Adrenal gland (tissue), 12 donors: ENCODE measurements around the gene ZNF516. TPM values are rescaled to one million over a fixed set of nuclear protein-coding genes. Genes with fewer than 3 reads are reported as not detected.

Experiments
- DNase-seq, 7 donors: peaks; one replicate each; pipeline ENCODE4 v3.0.0-alpha.2; 2019 to 2020
- H3K27ac ChIP-seq, 5 donors: fragments of 200-600 bp; sonication (generic) in 4 of 5; 1 replicate in 3 of 5; 2 replicates in 2 of 5; pipeline versions ENCODE4 v1.5.1 to v1.8.0; 2016 to 2020; ENCODE audit warnings: mild to moderate bottlenecking in 1 of 5
- H3K27me3 ChIP-seq: fragments of 200-600 bp; 2 replicates; pipeline ENCODE4 v1.8.0; 2021
- H3K36me3 ChIP-seq, 2 donors: fragments of 200-600 bp; replicated peaks in 1 of 2; 1 replicate in 1 of 2; 2 replicates in 1 of 2; pipeline versions ENCODE4 v1.5.1 to v1.8.0; 2018 to 2022
- H3K4me1 ChIP-seq, 2 donors: fragments of 200-600 bp; replicated peaks in 1 of 2; 1 replicate in 1 of 2; 2 replicates in 1 of 2; pipeline versions ENCODE4 v1.5.1 to v1.8.0; 2018 to 2021
- H3K4me3 ChIP-seq, 4 donors: fragments of 200-600 bp; sonication (generic) in 3 of 4; one replicate each; pipeline ENCODE4 v1.5.1; 2016 to 2018
- H3K9me3 ChIP-seq, 3 donors: fragments of 200-600 bp; sonication (generic) in 1 of 3; replicated peaks in 1 of 3; 1 replicate in 2 of 3; 2 replicates in 1 of 3; pipeline versions ENCODE4 v1.5.1 to v1.8.0; 2016 to 2021
- POLR2A ChIP-seq, 2 donors: fragments of 450-650 bp; IDR thresholded peaks; one replicate each; pipeline ENCODE4 v1.6.1; 2017; ENCODE audit warnings: antibody characterized with exemption in 2 of 2, mild to moderate bottlenecking in 2 of 2, moderate library complexity in 1 of 2
- WGBS, 4 donors: extraction: QIAGEN DNeasy Blood & Tissue Kit in 2 of 4; methylation state at CpG; one replicate each; pipeline versions ENCODE4 v1.1.5 to v1.1.7; 2013 to 2017; 5-methylcytosine and 5-hydroxymethylcytosine counted together
- intact Hi-C, 2 donors: fragments of 100-400 bp; cut with DNase I; formaldehyde crosslinking; loops; one replicate each; pipeline versions ENCODE4 v1.14.1 to v1.15.0; 2022 to 2023
- polyA plus RNA-seq, 3 donors: library from polyadenylated mRNA; stranded (reverse); fragments of 200-250 nt in 2 of 3; fragments of 350-450 nt in 1 of 3; fragmentation: Illumina TruSeq in 1 of 3; extraction: RNeasy Lipid Tissue Mini Kit (QIAGEN cat#74804) in 1 of 3; gene quantifications; one replicate each; pipeline ENCODE4 v1.2.3, GENCODE V29; 2013 to 2014
- total RNA-seq, 9 donors: library from RNA; depleted of rRNA in 4 of 9; stranded (reverse); fragments of >200 nt in 4 of 9; fragments of 120-200 nt in 1 of 9; fragmentation: NEBNext Ultra II Directional in 1 of 9; extraction: Animal tissue kit (Norgen Biotek cat#: 25700) in 1 of 9; gene quantifications; one replicate each; pipeline versions ENCODE4 v1.1.0 to v1.2.4, GENCODE V29; 2013 to 2023
- TF ChIP-seq, protein P1 (sequence below), 6 experiments: fragments of 450-650 bp in 4 of 6; fragments of 200-600 bp in 2 of 6; sonication (generic) in 1 of 6; IDR thresholded peaks; 1 replicate in 5 of 6; 2 replicates in 1 of 6; pipeline versions ENCODE4 v1.5.1 to v1.8.0; 2016 to 2021; ENCODE audit warnings: antibody characterized with exemption in 6 of 6, mild to moderate bottlenecking in 2 of 6, moderate library complexity in 1 of 6
- donor health status: healthy with polysubstance abuse.
- donor health status: Bipolar disorder and iron deficiency.
- donor health status: DM: yes; HTN: yes; CAD: no.
- donor health status: DM: no; HTN: no; CAD: no.
- donor health status: DM: no; HTN: no; CAD: no.
- donor health status: DM: yes; HTN: yes; CAD: no.

ZNF516 gene
- total and polyA plus RNA-seq, 12 donors, result 8.6 to 60.1 (median 31.0) TPM

DNA sequence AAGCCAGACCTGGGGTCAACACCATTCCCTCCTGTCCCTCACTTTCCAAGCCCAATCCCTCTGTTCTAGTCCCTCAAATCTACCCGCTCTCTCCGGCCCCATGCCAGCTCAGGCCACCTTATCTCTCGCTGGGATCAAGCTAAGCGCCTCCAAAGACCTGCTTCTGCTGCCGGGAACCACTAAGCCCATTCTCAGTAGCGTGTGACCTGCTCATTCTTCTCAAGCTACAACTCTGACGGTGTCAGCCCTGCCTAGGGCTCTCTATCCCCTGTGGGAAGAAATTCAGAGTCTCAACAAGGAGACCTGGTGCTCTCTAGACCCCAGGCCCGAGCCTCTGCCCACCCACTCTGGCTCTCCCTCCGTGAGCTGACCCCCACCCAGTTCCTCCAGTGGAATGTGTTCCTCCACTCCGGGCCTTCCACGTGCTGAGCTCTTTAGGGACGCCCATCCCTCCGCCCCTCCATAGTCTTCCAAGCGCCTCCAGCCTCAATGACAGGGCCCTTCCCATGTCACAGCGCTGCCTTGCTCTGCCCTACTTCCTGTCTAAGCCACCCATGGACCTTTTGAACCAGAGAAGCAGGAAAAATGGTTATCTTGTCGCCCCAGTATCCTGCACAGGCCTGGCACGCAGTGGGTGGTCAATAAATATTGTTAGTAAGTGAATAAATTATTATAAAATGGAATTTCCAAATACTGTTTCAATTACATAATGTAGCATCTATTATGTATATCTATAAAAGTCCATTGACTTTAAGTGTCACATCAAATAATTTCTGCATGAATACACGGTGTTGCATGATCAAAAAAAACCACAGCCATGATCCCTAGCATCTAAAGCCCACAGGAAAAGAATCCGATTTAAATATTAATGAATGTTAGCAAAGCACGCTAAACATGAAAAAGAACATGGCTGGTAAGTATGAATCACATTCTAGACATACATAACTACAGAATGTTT is 127.6 kb downstream of the ZNF516 start:
- no peaks in the 10 kb centered on the region for H3K9me3 ChIP-seq
- H3K4me1 ChIP-seq, result no peaks in the 10 kb centered on the region
- H3K36me3 ChIP-seq, result peaks cover 0 to 13% of the 10 kb centered on the region in 2 donors
- WGBS, 4 donors, result 93 to 97% (median 94%) methylated on average over 20 of the region's 20 CpGs
- DNase-seq, result peak in 1 of 7 donors; percentile 42
- no peak overlapping the region for H3K27ac ChIP-seq
- H3K27me3 ChIP-seq, result no peaks in the 10 kb centered on the region
- no peak overlapping the region for H3K4me3 ChIP-seq
- intact Hi-C loops, result no loop called here
- TF ChIP-seq, protein P1, sequence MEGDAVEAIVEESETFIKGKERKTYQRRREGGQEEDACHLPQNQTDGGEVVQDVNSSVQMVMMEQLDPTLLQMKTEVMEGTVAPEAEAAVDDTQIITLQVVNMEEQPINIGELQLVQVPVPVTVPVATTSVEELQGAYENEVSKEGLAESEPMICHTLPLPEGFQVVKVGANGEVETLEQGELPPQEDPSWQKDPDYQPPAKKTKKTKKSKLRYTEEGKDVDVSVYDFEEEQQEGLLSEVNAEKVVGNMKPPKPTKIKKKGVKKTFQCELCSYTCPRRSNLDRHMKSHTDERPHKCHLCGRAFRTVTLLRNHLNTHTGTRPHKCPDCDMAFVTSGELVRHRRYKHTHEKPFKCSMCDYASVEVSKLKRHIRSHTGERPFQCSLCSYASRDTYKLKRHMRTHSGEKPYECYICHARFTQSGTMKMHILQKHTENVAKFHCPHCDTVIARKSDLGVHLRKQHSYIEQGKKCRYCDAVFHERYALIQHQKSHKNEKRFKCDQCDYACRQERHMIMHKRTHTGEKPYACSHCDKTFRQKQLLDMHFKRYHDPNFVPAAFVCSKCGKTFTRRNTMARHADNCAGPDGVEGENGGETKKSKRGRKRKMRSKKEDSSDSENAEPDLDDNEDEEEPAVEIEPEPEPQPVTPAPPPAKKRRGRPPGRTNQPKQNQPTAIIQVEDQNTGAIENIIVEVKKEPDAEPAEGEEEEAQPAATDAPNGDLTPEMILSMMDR (IDR thresholded peaks at IDR 0.05), result no peak
- no peak for TF ChIP-seq POLR2A (IDR thresholded peaks at IDR 0.05)

DNA sequence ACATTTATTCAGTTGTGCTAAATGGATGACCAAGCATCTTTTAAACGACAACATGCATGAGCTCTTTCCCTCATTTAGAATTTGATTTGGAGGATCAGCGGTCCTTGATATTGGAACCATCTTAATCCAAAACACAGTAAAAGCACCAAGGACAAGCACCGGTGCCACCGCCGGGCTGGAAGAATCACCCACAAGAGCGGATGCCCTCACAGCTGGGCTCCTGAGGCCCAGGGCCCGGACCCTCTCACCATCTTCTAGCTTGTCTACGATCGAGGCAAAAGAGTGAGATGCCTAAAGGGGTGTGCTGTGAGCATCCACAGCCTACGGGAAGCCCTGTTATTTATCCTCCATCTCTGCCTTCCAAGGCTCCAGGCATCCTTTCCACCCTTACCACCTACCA is 129.5 kb downstream of the ZNF516 start:
- no peaks in the 10 kb centered on the region for H3K9me3 ChIP-seq
- H3K4me1 ChIP-seq, result no peaks in the 10 kb centered on the region
- peak in 1 of 7 donors; percentile 25 for DNase-seq
- no peak overlapping the region for H3K27ac ChIP-seq
- peaks cover 0 to 20% of the 10 kb centered on the region in 2 donors for H3K36me3 ChIP-seq
- H3K4me3 ChIP-seq, result no peak overlapping the region
- intact Hi-C loops, result no loop called here
- no peak for TF ChIP-seq POLR2A (IDR thresholded peaks at IDR 0.05)
- TF ChIP-seq, protein P1 (IDR thresholded peaks at IDR 0.05), result no peak
- no peaks in the 10 kb centered on the region for H3K27me3 ChIP-seq
- WGBS, 4 donors, result 93 to 97% (median 96%) methylated on average over 10 of the region's 10 CpGs

DNA sequence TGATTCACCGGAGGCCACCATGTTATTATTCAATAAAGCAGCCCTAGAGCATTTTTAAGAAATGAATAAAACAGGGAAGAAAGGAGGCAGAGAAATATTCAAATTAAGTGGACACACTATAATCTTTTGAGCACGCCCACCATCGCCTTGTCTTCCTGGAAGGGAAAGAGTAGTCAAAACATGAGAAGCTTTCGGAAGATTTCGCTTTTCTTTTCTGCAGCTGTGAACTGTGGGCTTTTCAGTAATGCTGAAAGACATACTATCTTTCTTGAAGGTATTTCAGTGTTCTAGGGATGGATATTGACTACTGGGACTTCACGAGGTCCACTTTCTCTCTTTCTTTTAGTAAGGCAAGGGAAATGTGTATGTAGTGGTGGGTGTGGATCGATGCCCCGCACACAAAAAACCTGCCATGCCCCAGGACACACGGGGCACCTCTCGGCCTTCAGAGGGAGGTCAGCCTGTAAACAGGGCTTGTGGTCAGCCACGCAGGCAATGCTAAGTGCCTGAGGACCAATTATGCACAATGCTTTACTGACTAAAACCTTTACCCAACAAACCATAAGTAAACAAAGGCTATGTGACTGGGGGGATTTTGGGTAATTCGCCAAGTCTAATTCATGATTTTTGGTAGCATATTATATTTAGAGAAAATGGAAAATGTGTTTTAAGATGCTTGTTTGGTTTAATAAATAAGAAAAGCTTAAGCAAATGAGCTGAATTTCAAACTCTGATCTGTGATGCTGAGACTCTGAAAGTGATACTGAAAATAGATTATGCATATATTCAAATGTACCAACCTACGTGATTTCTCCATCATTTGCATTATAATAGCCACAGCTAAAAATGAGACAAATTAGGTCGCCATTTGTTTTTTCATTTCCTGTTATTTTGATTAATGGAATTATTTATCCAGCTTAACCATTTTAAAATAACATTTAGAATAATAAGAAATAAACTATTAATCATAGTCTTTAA is 130.5 kb downstream of the ZNF516 start:
- Histone ChIP-seq H3K4me1 (no peaks in the 10 kb centered on the region), H3K27ac (no peak overlapping the region), H3K36me3 (peaks cover 0 to 23% of the 10 kb centered on the region in 2 donors), H3K9me3 (no peaks in the 10 kb centered on the region), H3K4me3 (no peak overlapping the region), H3K27me3 (no peaks in the 10 kb centered on the region)
- WGBS, 4 donors, result 93 to 95% (median 94%) methylated on average over 14 of the region's 14 CpGs
- peak in 1 of 7 donors; percentile 24 for DNase-seq
- TF ChIP-seq POLR2A (IDR thresholded peaks at IDR 0.05), result no peak
- TF ChIP-seq, protein P1 (IDR thresholded peaks at IDR 0.05), result no peak
- intact Hi-C loops, result no loop called here
